GM12878 (cell line): ENCODE measurements around the gene TIGD1. TPM values are rescaled to one million over a fixed set of nuclear protein-coding genes. Genes with fewer than 3 reads are reported as not detected.

Experiments used
- ATAC-seq: fragments of 200-7000 bp; cut with Tn5 transposase; 3 replicates; pipeline ENCODE4 v1.9.1; 2020; ENCODE audit warnings: mild to moderate bottlenecking, moderate library complexity
- BruUV-seq: library from RNA; stranded (reverse); fragments of 400-500 nt; replicated peaks from 2 replicates; lab custom pipeline; 2021; lab: Mats Ljungman, UMichigan
- CTCF ChIA-PET: fragments of 300-600 bp; sonication (Branson Sonifier 250); formaldehyde crosslinking; extraction: SDS; loops from one replicate; lab custom pipeline; 2021; ENCODE audit warnings: inconsistent platforms; lab: Yijun Ruan, JAX
- POLR2A ChIA-PET: fragments of 350-600 bp; formaldehyde crosslinking; extraction: SDS; loops from one replicate; lab custom pipeline; 2021; ENCODE audit warnings: inconsistent platforms; lab: Charles Lee
- RAD21 ChIA-PET: fragments of 300-600 bp; sonication (Branson Sonifier 250); formaldehyde crosslinking; loops from one replicate; lab custom pipeline; 2023; ENCODE audit warnings: antibody characterized with exemption; ENCODE audit not compliant: unreplicated experiment; lab: Charles Lee
- SMC1A ChIA-PET: fragments of 300-600 bp; sonication (Branson Sonifier 250); formaldehyde crosslinking; loops from one replicate; lab custom pipeline; 2023; ENCODE audit not compliant: unreplicated experiment, uncharacterized antibody; lab: Charles Lee
- DNase-seq: peaks from one replicate; pipeline ENCODE4 v3.0.0-alpha.2; 2011; ENCODE audit warnings: low read depth, low spot score
- FAIRE-seq: peaks from 3 replicates; lab custom pipeline; 2011; peaks lifted over from hg19 to GRCh38; lab: Jason Lieb, UNC
- H2AFZ ChIP-seq: 2 replicates; pipeline ENCODE4 v1.6.0; 2011; ENCODE audit warnings: low read depth, low read length, control low read depth; ENCODE audit not compliant: control insufficient read depth
- H3K27ac ChIP-seq: 2 replicates; pipeline ENCODE4 v1.5.1; 2011; ENCODE audit warnings: control low read depth; ENCODE audit not compliant: control insufficient read depth, insufficient read depth
- H3K27me3 ChIP-seq, 2 experiments: replicated peaks in 1 of 2; 2 replicates each; pipeline versions ENCODE4 v1.6.0 to v1.6.1; 2011; ENCODE audit warnings: low read length in 1 of 2; ENCODE audit not compliant: control insufficient read depth in 2 of 2, insufficient read depth in 2 of 2
- H3K36me3 ChIP-seq, 2 experiments: 2 replicates each; pipeline ENCODE4 v1.5.1; 2011; ENCODE audit warnings: low read length in 1 of 2; ENCODE audit not compliant: control insufficient read depth in 2 of 2, insufficient read depth in 2 of 2
- H3K4me1 ChIP-seq: 2 replicates; pipeline ENCODE4 v1.6.1; 2011; ENCODE audit warnings: mild to moderate bottlenecking, low read length, moderate library complexity, mixed read lengths; ENCODE audit not compliant: control insufficient read depth, insufficient read depth
- H3K4me2 ChIP-seq: 2 replicates; pipeline ENCODE4 v1.6.0; 2011; ENCODE audit warnings: control low read depth; ENCODE audit not compliant: control insufficient read depth, insufficient read depth
- H3K4me3 ChIP-seq: fragments of 200-600 bp; sonication (generic); 2 replicates; pipeline ENCODE4 v1.5.1; 2016
- H3K79me2 ChIP-seq: 2 replicates; pipeline ENCODE4 v1.6.0; 2011; ENCODE audit warnings: low read length; ENCODE audit not compliant: control insufficient read depth, insufficient read depth
- H3K9ac ChIP-seq: 2 replicates; pipeline ENCODE4 v1.8.0; 2011; ENCODE audit warnings: low read length, control low read depth, mixed read lengths; ENCODE audit not compliant: control insufficient read depth, insufficient read depth
- H3K9me3 ChIP-seq: replicated peaks from 3 replicates; pipeline ENCODE4 v1.5.1; 2011; ENCODE audit warnings: mild to moderate bottlenecking, low read length; ENCODE audit not compliant: control insufficient read depth, insufficient read depth
- H4K20me1 ChIP-seq: 2 replicates; pipeline ENCODE4 v1.6.0; 2011; ENCODE audit not compliant: control insufficient read depth, insufficient read depth
- ATF7 ChIP-seq: fragments of 450-650 bp; IDR thresholded peaks from 2 replicates; pipeline ENCODE4 v1.6.1; 2016; ENCODE audit warnings: low read depth, mild to moderate bottlenecking
- CEBPB ChIP-seq, 2 experiments: fragments of 150-350 bp in 1 of 2; IDR thresholded peaks; 2 replicates each; pipeline ENCODE4 v1.6.1; 2012 to 2014; ENCODE audit warnings: low read depth in 2 of 2, low read length in 2 of 2, borderline replicate concordance in 1 of 2, inconsistent platforms in 1 of 2
- CREB1 ChIP-seq: IDR thresholded peaks from 2 replicates; pipeline ENCODE4 v1.6.1; 2012; ENCODE audit warnings: low read depth, mild to moderate bottlenecking, inconsistent platforms
- DPF2 ChIP-seq: fragments of 450-650 bp; IDR thresholded peaks from 2 replicates; pipeline ENCODE4 v1.6.1; 2017; ENCODE audit warnings: mild to moderate bottlenecking
- ETV6 ChIP-seq, 2 experiments: fragments of 450-650 bp in 1 of 2; IDR thresholded peaks in 1 of 2; conservative IDR thresholded peaks in 1 of 2; 2 replicates each; pipeline ENCODE4 v1.6.1; 2014; ENCODE audit warnings: antibody characterized with exemption in 1 of 2, borderline replicate concordance in 1 of 2, low read depth in 1 of 2, mild to moderate bottlenecking in 1 of 2, moderate library complexity in 1 of 2
- HCFC1 ChIP-seq: fragments of 150-350 bp; IDR thresholded peaks from 2 replicates; pipeline ENCODE4 v1.6.1; 2014; ENCODE audit warnings: low read length
- HDGF ChIP-seq: fragments of 450-650 bp; IDR thresholded peaks from 2 replicates; pipeline ENCODE4 v1.6.1; 2016; ENCODE audit warnings: antibody characterized with exemption
- IKZF2 ChIP-seq, 2 experiments: fragments of 450-650 bp; IDR thresholded peaks; 2 replicates each; pipeline ENCODE4 v1.6.1; 2017; ENCODE audit warnings: mild to moderate bottlenecking in 2 of 2, moderate library complexity in 2 of 2
- NR2F1 ChIP-seq: fragments of 450-650 bp; conservative IDR thresholded peaks from 2 replicates; pipeline ENCODE4 v1.6.1; 2017; ENCODE audit warnings: mild to moderate bottlenecking
- RAD51 ChIP-seq: fragments of 450-650 bp; IDR thresholded peaks from 2 replicates; pipeline ENCODE4 v1.6.1; 2016; ENCODE audit warnings: moderate library complexity, mild to moderate bottlenecking, inconsistent platforms
- SMAD1 ChIP-seq: fragments of 450-650 bp; IDR thresholded peaks from 2 replicates; pipeline ENCODE4 v1.6.1; 2018; ENCODE audit warnings: mild to moderate bottlenecking, low read depth; ENCODE audit not compliant: partially characterized antibody
- SREBF2 ChIP-seq: IDR thresholded peaks from 2 replicates; pipeline ENCODE4 v1.6.1; 2012; ENCODE audit warnings: mild to moderate bottlenecking, low read length
- SRF ChIP-seq, 2 experiments: IDR thresholded peaks; 2 replicates each; pipeline ENCODE4 v1.6.1; 2011; ENCODE audit warnings: low read depth in 2 of 2, low read length in 2 of 2, mild to moderate bottlenecking in 1 of 2, moderate library complexity in 1 of 2
- STAT3 ChIP-seq: IDR thresholded peaks from 2 replicates; pipeline ENCODE4 v1.6.1; 2011; ENCODE audit warnings: low read depth, low read length, improper control_type of control experiment
- TAF1 ChIP-seq: IDR thresholded peaks from 2 replicates; pipeline ENCODE4 v1.6.1; 2011; ENCODE audit warnings: mild to moderate bottlenecking, low read depth, low read length, borderline replicate concordance
- ZNF384 ChIP-seq: IDR thresholded peaks from 2 replicates; pipeline ENCODE4 v1.6.1; 2012; ENCODE audit warnings: low read depth, mild to moderate bottlenecking, low read length, improper control_type of control experiment, borderline replicate concordance
- WGBS: methylation state at CpG from one replicate; pipeline ENCODE4 v1.1.6; 2016; ENCODE audit warnings: low lambda C conversion rate; ENCODE audit not compliant: insufficient replicate concordance, insufficient coverage; ENCODE audit errors: missing lambda C conversion rate; 5-methylcytosine and 5-hydroxymethylcytosine counted together
- in situ Hi-C: fragments of 300-500 bp; cut with MboI; formaldehyde crosslinking; loops from 9 replicates; pipeline ENCODE4 v1.14.3; 2018; ENCODE audit warnings: mixed read lengths
- intact Hi-C: fragments of 100-400 bp; cut with micrococcal nuclease; formaldehyde crosslinking; loops from one replicate; pipeline ENCODE4 v1.14.2; 2022; ENCODE audit not compliant: unreplicated experiment
- polyA plus RNA-seq, 11 experiments: library from polyadenylated mRNA; depleted of rRNA in 4 of 11; unstranded in 6 of 11; stranded (reverse) in 5 of 11; fragments of >200 nt; fragmentation: Nextera tagmentation in 4 of 11; fragmentation: Illumina TruSeq in 1 of 11; extraction: Ambion mirVana in 4 of 11; extraction: Trizol in 1 of 11; gene quantifications; 1 replicate in 1 of 11; 2 replicates in 10 of 11; pipeline versions ENCODE4 v1.2.1 to v1.2.3, GENCODE V29; 2011 to 2016; ENCODE audit warnings: inconsistent platforms in 2 of 11, missing spikeins in 2 of 11, low read depth in 1 of 11
- total RNA-seq, 4 experiments: library from RNA; depleted of rRNA in 3 of 4; stranded (reverse); fragments of >200 nt in 3 of 4; fragmentation: Illumina TruSeq in 1 of 4; extraction: Trizol in 1 of 4; gene quantifications; 2 replicates each; pipeline versions ENCODE4 v1.2.1 to v1.2.3, GENCODE V29; 2013 to 2021
- TF ChIP-seq, protein P1 (sequence below): IDR thresholded peaks from 2 replicates; pipeline ENCODE4 v1.6.1; 2012; ENCODE audit warnings: low read depth, low read length, improper control_type of control experiment
- TF ChIP-seq, protein P2 (sequence below): fragments of 450-650 bp; IDR thresholded peaks from 2 replicates; pipeline ENCODE4 v1.6.1; 2016; ENCODE audit warnings: mild to moderate bottlenecking
- TF ChIP-seq, protein P3 (sequence below): IDR thresholded peaks from 2 replicates; pipeline ENCODE4 v1.6.1; 2011; ENCODE audit warnings: mild to moderate bottlenecking, low read depth, low read length, moderate library complexity; ENCODE audit not compliant: insufficient replicate concordance

TIGD1 gene
- total and polyA plus RNA-seq, 10 of the 15 experiments (the other 5 are each of a cell fraction or from before 2014, with no cell fraction given), result 1.4 to 8.4 (median 5.6) TPM

DNA sequence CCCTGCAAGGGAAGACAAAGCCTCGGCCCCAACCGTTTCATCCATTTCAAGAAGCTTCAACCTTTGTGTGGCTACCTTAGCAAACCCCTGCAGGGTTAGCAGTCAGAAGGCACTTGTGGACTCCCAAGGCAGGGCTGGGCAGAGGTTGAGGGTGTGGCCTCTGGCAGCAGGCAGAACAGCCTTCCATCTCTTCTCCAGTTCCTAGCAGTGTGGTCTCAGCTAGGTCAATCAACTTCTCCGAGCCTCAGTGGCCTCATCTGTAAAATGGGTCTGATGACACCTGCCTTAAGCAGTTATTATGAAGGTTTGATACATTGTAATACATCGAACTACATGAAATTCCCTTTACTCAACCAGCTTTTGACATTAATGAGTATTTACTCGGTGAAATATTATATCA lies 37.0 kb downstream of the TIGD1 start (continued):
- TF ChIP-seq, protein P1, sequence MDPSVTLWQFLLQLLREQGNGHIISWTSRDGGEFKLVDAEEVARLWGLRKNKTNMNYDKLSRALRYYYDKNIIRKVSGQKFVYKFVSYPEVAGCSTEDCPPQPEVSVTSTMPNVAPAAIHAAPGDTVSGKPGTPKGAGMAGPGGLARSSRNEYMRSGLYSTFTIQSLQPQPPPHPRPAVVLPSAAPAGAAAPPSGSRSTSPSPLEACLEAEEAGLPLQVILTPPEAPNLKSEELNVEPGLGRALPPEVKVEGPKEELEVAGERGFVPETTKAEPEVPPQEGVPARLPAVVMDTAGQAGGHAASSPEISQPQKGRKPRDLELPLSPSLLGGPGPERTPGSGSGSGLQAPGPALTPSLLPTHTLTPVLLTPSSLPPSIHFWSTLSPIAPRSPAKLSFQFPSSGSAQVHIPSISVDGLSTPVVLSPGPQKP, result no peak
- TF ChIP-seq, protein P2, sequence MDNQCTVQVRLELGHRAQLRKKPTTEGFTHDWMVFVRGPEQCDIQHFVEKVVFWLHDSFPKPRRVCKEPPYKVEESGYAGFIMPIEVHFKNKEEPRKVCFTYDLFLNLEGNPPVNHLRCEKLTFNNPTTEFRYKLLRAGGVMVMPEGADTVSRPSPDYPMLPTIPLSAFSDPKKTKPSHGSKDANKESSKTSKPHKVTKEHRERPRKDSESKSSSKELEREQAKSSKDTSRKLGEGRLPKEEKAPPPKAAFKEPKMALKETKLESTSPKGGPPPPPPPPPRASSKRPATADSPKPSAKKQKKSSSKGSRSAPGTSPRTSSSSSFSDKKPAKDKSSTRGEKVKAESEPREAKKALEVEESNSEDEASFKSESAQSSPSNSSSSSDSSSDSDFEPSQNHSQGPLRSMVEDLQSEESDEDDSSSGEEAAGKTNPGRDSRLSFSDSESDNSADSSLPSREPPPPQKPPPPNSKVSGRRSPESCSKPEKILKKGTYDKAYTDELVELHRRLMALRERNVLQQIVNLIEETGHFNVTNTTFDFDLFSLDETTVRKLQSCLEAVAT, result no peak
- TF ChIP-seq HDGF (no peak), SREBF2 (no peak), IKZF2 (IDR thresholded peaks at IDR 0.05) (no peak)
- TF ChIP-seq, all 136 proteins: peak for 0

DNA sequence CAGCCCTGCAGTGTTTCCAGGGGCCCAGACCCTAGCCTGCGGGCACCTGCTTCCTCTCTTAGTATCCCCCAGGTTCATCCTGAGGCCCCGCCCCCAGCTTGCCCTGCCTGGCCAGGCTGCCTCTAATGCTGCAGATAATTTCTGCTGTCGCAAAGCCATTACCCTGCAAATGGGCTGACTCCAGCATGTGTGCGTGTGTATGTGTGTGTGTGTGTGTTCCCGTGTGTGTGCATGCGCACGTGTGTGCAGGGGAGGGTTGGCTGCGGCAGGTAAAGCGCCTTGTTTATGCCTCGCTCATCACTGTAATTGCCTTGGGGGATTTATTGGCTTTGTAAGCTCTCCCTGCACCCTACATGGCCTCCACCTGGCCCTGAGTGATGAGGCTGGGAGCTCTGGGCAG lies 37.8 kb downstream of the TIGD1 start:
- Histone ChIP-seq H3K27ac (no peak overlapping the region), H3K27me3 (no peaks in the 10 kb centered on the region; a peak in 2 of 4 replicates), H3K4me1 (no peaks in the 10 kb centered on the region), H3K36me3 (no peaks in the 10 kb centered on the region), H3K9ac (no peak overlapping the region), H3K9me3 (no peaks in the 10 kb centered on the region), H2AFZ (no peak overlapping the region), H3K79me2 (no peaks in the 10 kb centered on the region), H3K4me3 (no peak overlapping the region), H3K4me2 (no peak overlapping the region), H4K20me1 (no peaks in the 10 kb centered on the region)
- in situ Hi-C loops, result no loop called here
- ChIA-PET SMC1A (no interaction called here), POLR2A (no interaction called here), CTCF (no interaction called here), RAD21 (no interaction called here)
- WGBS, result 68% methylated on average over 10 of the region's 10 CpGs
- intact Hi-C loops, result no loop called here
- ATAC-seq (no peak), FAIRE-seq (no peak), DNase-seq (no peak)
- no TSS peak for BruUV-seq
- TF ChIP-seq, protein P1, result no peak
- TF ChIP-seq CEBPB (IDR thresholded peaks at IDR 0.05; ENCODE audit: borderline replicate concordance in 1 of 2, low read depth in 2 of 2, low read length in 2 of 2), result no peak
- TF ChIP-seq CREB1, result no peak
- TF ChIP-seq DPF2, result no peak
- TF ChIP-seq ATF7, result no peak
- TF ChIP-seq SMAD1, result no peak
- TF ChIP-seq ZNF384, result no peak
- TF ChIP-seq TAF1, result no peak
- TF ChIP-seq, protein P3, sequence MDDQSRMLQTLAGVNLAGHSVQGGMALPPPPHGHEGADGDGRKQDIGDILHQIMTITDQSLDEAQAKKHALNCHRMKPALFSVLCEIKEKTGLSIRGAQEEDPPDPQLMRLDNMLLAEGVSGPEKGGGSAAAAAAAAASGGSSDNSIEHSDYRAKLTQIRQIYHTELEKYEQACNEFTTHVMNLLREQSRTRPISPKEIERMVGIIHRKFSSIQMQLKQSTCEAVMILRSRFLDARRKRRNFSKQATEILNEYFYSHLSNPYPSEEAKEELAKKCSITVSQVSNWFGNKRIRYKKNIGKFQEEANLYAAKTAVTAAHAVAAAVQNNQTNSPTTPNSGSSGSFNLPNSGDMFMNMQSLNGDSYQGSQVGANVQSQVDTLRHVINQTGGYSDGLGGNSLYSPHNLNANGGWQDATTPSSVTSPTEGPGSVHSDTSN, result no peak
- no peak for TF ChIP-seq RAD51
- TF ChIP-seq ETV6 (conservative IDR thresholded peaks at IDR 0.05 in 1 of 2, IDR thresholded peaks at IDR 0.05 in 1 of 2; ENCODE audit: borderline replicate concordance in 1 of 2, low read depth in 1 of 2), result no peak
- no peak for TF ChIP-seq NR2F1
- TF ChIP-seq SRF (IDR thresholded peaks at IDR 0.05; ENCODE audit: low read depth in 2 of 2, low read length in 2 of 2), result no peak
- no peak for TF ChIP-seq HCFC1
- TF ChIP-seq STAT3, result no peak
